ENCODE measurements around the gene AFAP1L1.

Gene AFAP1L1

DNA sequence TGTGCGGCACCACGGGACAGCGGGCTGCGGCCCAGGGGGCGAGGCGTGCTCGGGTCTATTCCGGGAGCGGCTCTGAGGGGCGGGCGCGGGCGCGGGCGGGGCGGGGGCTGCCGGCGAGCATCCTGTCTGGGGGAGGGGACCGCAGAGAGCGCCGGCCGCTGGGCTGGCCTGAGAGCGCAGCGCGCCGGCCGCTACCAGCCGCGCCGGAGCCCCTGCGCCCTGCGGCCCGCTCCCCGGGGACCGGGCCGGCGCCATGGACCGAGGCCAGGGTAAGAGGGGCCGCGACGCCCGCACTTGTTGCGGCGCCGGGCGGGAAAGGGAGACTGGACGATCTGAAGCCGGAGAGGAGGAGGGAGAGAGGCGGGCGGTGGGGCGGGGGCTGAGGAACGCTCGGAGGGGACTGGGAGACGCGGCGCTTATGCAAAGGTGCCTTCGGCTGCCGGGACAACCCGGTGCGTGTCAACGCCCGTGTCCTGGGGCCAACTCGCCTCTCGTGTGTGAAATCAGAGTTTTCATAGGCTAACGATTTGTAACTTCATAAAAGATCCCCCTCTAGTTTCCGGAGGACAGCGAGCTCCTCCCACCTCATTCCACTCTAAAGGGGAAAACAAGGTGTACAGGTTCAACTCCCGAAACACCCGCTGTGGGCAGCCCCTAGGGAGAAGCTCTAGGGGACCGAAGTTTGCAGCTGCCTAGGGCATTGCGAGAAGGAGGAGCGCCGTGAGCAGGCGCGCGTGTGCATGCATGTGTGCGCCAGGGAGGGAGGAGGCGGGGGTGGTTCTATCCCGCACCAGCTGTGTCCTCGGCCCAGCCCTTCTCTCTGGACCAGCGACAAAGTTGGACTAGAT is at the start of gene AFAP1L1:
AFAP1L1 (plus strand) TSS at position 144 of the 848 bp plus-strand sequence; CDS start at position 254, 110 bp downstream.
- peak; percentile 8 for DNase-seq

DNA sequence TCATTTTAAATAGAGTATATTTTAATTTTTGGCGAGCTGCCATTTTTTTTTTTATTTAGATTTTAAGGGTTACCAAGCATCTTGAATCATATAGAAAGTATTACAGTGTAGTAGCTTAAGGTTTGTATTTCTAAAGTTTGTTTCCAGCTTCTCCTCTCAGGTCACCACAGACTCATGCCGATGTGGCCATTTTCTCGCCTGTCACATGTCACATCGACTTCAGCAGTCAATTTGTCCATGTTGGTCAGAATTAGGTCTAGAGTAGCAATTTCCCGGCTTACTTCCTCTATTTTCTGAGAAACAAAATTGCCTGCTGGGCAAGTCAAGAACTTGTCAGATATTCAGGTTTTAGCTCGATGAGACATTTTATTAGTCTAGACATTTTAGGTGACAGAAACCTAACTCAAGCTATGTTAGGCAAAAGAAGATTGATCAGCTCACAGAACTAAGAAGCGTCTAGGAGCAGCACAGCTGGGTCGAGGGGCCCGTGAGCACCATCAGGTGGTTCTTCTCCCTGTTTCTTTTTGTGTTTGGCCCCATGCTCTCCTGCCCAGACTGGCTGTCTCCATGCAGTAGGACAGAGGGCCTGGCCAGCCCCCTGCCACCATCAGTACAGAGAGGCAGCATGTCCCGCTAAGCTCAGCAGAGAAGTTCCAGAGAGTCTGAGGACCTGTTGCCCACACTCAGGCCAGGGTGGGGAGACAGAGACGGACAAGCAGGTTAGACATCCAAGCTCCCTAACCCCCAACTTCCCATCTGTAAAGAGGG is 48.4 kb upstream of the AFAP1L1 start:
- no peak for DNase-seq

DNA sequence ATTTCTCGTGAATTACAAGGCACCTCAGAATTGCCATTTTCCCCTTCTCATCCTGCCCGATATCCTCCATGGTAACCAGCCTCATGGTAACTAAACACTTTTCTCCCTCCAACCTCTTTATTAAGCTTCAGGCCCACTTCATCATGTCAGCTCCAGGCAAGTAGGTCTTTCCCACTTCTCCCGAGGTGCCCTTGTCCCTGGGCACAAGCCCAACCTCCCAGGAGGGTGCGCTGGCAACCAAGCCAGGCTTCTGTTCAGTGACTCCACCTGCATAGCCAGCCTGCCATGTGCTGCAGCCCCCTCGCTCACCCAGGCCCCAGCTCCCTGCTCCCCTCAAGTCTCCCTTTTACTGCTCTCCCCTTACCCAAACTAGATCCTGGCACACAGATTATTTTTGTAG is 47.4 kb upstream of the AFAP1L1 start:
- peak; percentile 16 for DNase-seq

DNA sequence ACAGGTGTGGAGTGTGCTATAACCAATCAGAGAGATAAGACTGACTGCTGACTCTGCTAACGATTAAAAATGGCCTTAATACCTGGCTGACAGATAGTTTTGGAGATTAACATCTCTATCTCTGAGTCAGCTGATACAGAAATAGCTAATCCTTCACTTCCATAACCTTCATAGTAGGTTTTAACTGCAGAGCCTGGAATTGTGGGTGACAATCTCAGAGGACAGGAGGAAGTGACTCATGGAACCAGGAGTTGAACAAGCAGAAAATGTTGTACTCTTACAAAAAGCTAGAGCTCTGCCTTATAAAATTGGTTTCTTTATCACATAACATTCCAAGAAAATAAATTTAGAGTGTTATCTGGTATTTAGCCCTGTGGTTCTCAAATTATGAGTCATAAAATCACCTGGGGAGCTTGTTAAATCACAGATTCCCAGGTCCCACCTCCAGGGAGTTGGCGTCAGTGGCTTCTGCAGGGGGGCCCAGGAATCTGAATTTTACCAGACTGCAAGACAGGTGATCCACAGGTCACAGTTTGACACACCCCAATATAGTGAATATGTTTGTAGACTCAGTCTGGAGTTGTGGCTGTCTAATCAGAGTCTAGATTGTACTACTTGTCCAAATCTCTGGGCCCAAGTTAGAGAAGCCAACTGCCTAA is 44.4 kb upstream of the AFAP1L1 start:
- DNase-seq: no peak

DNA sequence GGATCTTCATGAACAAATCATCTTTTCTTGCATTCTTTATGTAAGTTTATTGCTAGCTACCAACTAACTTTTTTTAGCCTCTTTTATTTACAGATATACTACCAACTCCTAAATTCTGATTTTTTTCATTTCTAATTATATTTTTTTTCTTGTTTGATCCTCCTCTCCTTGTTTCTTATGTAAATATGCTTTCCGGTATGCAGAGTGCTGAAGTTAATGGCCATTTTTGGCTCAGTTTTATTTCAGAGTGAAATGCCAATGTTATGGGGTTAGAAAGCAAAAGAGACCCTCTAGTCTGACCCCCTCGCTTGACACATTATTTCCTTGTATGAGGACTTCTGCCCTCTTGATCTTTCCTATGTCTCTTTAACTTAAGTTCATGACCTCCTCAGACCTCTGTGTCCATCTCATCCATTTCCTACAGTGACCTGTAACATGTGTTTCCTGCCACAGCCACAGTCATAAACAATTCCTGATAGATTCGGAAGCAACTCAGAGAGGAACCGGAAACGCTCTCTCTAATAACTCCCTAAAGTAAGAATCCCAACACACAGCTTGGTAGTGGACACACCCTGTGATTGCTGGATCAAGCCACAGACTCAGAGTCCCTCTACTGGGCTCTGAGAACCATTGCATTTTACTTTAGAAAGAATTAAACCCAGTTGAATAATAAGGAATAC is 42.9 kb upstream of the AFAP1L1 start:
- DNase-seq: peak; percentile 56

DNA sequence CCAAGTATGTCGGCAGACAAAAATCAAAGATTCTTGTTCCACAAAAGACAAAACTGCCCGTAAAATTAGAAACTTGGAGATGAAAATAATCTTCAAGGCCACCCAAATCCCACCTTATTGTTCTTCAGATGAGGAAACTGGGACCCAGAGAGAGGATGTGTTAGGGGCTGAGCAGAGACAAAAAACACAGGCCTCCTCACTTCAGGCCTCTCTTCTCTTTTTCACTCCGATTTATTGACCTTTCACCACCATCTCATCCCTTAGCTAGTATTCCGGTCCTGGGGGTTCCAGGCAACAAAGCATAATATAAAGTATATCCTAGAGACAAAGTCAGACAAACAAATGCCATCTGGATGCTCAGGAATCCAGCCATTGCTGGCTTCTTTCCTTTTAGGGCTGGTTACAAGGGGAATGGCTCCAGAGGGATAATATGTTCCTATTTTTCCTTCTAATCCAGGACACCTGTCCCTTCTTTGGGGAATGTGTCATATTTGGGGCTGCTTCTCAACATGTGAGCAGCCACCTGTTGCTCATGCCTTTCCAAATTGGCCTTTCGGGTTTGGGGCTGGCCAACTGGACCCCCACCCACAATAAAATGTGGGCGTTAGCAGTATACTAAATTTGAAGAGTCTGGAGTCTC is 42.2 kb upstream of the AFAP1L1 start:
- DNase-seq: no peak

DNA sequence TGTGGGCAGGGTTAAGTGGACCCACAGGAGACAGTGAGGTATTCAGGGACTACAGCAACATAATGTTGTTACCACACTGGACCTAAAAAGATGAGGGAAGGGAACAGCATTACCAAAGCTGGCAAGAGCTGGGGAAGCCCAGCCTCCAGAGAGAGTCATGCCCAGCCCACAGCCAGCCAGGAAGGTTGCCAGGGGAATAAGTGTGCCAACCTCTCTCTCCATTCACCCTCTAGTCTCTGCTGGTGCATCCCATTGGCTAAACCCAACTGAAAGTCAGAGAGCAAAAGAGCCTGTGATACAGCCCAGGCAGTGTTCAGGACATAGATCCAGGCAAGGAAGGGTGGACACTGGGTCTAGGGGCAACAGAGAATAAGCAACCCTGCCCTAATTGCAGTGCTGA is 35.8 kb upstream of the AFAP1L1 start:
- DNase-seq: no peak

DNA sequence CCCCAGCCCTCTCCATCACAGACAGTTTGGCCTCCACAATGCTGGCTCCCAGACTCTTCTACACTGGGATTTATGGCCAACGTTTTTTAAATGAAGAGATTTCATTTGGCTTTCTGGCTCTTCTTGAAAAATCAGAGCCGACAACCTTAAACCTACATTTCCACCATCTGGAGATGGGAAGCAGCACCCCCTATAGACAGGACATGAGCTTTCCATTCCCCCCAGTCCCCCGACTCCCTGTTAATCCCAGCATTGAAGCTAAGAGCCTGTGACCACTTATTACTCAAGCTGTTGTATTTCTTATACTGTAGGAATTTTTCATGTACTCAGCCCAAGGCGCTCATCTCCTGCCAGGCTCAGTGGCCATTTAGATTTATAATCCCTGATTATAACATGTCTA is 34.0 kb upstream of the AFAP1L1 start:
- no peak for DNase-seq

DNA sequence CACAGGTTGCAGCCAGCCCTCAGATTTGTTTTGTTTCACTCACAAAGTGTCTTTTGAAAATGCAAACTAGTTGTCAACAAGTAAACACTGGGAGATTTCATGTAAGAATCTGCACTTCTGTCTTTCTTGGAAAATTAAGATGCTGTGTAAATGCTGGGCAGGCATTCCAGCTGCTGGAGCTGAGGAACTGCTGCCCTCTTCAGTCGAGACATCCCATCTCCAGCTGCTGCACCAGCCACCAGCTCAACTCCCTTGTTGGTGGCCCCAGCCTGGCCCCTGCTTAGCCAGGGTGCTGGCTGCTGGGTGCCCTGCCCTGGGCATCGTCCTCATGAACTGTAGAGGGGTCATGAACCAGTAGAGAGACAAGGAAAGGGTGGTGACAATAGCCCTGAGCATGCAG is 33.1 kb upstream of the AFAP1L1 start:
- no peak for DNase-seq

DNA sequence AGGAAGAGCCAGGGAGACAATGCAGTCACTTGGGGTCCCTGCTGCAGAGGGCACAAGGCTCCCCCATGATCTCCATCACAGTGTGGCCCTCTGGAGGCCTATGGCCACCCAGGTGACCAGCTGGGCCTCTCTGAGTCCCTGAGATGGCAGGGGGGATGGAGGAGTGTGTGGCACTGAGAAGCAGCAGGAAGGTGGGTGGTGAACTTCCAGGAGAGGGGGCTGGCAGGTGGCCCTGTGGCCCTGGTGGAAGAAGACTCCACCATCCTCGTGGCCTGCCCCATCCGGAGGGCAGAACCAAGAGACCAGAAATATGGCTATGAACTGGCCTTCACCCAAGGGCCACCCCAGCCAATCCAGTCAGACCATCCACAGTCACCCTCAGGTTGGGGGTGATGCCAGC is 31.7 kb upstream of the AFAP1L1 start:
- DNase-seq: no peak

DNA sequence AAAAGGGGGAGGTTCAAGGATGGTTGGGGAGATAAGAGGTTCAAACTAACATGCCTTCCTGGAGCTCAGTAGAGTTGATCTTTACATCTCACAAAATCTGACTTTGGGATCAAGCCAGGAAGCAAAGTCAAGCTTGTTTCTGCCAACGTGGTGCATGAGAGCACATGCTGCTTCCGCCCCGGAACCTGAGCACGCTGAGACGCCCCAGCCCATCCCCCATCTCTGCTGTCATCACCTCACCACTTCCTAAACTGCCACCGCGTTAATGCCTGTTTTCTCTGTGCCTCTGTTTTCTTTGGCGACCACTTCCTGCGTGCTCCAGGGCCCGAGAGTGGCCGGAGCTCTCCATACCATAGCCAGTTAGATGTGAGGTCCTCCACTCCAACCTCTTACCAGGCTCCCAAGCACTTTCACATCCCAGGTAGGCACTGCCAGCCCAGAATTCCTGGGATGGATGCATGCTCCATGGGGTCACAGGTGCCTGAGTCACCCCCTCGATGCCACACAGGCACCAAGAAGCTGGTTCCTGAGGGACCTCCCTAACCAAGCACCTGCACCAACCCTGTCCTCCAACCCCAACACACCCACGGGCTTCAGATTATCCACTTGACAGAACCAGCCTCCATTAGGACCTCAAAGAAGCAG is 31.2 kb upstream of the AFAP1L1 start:
- DNase-seq: no peak

DNA sequence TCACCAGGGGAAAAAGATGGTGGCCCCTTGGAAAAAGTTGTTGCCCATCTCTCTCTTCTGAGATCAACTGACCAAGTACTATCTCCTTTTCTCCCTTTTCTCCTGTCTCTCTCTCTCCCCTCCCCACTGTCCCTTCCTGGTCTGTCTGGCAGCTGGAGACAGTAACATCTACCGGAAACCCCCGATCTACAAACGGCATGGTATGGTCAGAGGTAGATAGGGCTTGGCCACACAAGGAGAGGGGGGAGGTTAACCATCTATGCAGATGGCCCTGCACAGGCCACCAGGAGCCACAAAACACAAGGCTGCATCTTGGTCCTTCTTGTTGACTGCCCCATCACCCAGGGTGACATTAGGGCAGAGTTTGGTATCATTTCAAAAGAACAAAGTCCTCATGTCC is 29.3 kb upstream of the AFAP1L1 start:
- DNase-seq: no peak

DNA sequence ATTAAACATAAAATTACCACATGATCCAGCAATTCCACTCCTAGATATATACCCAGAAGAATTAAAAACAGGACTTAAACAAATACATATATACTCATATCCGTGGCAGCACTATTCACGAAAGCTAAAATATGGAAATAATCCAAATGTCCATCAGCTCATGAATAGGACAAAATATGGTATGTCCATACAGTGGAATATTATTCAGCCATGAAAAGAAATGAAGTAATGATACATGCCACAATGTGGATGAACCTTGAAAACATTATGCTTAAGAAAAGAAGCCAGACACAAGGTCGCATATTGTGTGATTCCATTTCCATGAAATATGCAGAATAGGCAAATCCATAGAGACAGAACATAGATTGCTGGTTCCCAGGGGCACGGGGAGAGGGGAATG is 24.8 kb upstream of the AFAP1L1 start:
- no peak for DNase-seq

DNA sequence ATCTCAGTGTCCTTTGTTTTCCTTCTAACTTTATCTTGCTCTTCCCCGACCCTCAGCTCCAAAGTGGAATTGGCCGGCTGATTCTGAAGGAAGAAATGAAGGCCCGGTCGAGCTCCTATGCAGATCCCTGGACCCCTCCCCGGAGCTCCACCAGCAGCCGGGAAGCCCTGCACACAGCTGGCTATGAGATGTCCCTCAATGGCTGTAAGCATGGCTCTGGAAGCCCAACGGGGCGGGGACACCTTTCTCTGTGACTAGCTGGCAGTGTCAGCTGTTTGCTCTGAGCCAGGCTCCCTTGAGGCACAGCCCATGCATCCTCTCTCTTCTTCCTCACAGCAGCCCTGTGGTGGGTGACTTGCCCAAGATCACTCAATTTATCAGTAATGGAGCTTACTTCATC is 23.9 kb upstream of the AFAP1L1 start:
- no peak for DNase-seq

DNA sequence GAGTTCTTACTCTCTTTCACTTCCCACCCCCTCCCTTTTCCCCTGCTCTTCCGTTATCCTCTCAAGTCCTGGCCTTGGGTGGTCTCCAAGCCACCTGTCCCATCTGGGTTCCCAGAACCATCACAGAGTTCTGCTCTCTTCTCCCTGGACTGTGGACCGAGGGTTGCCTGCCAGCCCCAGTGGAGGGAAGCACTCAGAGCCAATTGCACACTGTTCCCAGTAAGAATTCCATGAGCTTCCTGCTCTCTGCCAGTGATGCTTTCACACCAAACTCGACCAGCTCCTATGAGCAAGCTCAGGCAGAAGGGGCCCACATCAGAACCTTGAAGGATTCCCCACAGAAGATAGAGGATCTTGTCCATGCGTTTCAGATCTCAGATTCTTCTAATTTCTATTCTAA is 20.1 kb upstream of the AFAP1L1 start:
- DNase-seq: no peak

DNA sequence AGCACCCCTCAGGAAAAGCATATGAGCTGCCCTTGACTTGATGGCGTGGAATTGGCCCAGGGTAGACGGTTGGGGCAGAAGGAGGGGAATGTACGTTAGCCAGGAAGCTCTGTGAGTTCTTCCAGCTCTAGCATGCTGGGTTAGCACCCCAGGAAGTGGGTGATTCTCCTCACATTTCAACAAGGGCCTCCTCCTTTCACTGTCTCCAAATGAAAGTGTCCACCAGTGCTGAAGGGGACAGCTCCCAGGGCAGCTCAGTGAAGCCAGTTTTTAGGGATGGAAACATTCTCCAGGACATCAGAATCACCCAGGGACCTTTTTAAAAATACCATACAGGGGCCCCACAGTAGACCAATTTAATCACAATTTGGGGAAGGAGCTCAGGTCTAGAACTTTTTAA is 17.2 kb upstream of the AFAP1L1 start:
- no peak for DNase-seq

DNA sequence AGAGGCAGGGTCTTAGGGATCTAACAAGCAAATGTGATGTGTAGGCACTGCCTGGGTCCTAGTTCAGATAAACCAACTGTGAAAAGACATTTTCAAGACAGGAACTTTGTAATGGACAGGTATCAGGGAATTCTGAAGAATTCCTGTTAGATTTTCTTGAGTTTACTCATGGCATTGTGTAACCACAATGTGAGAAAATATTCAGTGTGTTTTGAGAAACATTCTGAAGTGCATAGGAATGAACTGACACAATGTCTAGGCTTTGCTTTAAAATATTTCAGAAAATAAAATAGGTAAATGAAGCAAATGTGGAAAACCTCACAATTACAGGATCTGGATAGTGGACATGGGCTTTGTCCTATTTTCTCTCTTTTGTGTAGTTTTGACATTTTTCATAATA is 15.2 kb upstream of the AFAP1L1 start:
- DNase-seq: no peak

DNA sequence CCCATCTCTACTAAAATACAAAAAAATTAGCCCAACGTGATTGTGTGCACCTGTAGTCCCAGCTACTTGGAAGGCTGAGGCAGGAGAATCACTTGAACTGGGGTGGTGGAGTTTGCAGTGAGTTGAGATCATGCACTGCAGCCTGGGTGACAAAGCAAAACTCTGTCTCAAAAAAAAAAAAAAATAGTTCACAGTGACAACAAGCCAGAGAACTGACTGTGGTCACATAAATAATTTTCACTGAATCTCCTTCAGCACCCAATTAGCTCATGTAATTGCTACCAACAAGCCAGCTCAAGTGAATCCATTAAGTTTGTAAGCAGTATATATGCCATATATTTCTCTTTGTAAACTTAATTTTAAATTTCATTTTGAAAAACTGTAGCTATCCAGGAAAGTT is 14.5 kb upstream of the AFAP1L1 start:
- DNase-seq: no peak

DNA sequence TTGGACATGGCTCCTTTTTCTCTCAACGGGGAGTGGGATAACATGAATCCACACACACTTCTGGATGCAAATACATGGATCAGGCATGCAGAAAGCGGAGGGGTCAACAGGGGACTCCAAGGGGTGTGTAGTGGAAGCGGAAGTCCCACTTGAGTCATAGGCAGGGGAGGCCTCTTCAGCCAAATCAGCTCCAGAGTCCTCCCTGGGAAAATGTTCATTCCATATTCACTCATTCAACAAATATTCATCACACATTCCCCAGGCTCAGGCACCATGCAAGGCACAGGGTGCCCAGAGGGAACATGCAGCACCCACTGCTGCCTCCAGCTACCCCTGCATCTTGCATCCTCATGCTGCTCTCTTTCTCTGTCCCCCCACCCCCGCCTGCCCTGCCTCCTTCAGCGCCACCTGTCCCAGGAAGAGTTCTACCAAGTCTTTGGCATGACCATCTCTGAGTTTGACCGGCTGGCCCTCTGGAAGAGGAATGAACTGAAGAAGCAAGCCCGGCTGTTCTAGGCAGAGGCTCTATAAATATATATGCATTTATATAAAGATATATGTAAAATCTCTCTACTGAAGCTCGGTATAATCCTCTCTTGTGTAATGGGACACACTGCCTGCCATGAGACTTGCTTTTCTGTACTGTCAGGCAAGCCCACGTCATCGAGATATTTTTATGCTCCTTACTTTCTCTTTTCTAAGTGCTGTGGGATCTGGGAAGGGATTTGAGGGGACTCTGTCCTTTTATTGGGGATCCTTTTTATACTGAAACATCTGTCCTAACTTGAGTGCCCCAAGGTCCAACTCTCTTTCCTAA is 13.6 kb upstream of the AFAP1L1 start:
- DNase-seq: no peak

DNA sequence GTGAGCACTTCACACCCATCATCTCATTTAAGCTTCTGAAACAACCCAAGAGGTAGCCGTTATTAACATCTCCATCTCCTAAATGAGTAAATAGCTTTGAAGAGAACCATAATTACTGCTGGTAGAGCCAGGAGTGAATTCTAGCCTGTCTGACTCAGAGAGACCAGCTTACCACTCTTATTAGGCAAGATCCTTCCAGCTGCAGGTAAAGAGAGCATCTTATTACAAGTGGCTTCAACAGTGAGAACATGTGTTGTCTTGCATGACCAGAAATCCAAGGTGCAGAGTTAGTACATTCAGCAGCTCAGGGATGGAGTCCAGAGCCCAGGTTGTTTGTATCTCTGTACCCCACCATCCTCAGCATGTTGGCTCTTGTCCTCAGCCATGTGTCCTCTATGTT is 10.9 kb upstream of the AFAP1L1 start:
- DNase-seq: no peak

DNA sequence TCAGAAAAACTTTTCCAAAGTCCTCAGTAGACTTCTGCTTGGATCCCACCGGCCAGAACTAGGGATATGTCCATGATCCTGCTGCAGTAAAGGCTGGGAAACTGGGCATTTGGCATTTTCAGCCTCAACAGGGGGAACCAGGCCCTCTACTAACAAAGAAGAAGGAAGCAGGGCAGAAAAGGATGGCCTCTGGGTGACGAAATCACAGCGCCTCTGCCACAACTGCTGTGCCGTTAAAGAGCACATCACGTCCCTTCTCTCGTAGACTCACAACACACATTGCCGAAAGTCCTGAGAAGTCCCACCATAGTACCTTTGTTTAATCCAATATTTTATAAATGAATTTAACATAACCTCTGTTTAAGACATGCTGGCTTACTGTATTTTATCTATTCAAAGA is 10.4 kb upstream of the AFAP1L1 start:
- DNase-seq: no peak

All from NCI-H1694 treated with DMSO at 0.1 percent for 48 hours (cell line).